HepG2 (cell line): ENCODE results near the gene PSMB2.

Experiments used
- CTCF ChIP-seq: sonication (generic); formaldehyde crosslinking; IDR thresholded peaks from 2 replicates; pipeline ENCODE4 v1.5.0; 2020; ENCODE audit warnings: mild to moderate bottlenecking, missing genetic modification reagents, moderate library complexity
- KMT2B ChIP-seq: IDR thresholded peaks from 2 replicates; pipeline ENCODE4 v1.6.1; 2016; ENCODE audit warnings: missing genetic modification reagents, missing compliant biosample characterization
- MYPOP ChIP-seq: sonication (generic); formaldehyde crosslinking; IDR thresholded peaks from 2 replicates; pipeline ENCODE4 v1.8.1; 2023; ENCODE audit warnings: mild to moderate bottlenecking, moderate library complexity, missing genetic modification reagents
- SCMH1 ChIP-seq: sonication (generic); formaldehyde crosslinking; IDR thresholded peaks from 2 replicates; pipeline ENCODE4 v1.9.0; 2021; ENCODE audit warnings: missing genetic modification reagents, mild to moderate bottlenecking, borderline replicate concordance

GRCh38 chr1:35574125-35574654 is 67.1 kb downstream of the PSMB2 start:
- no peak for TF ChIP-seq CTCF (CRISPR knock-in tag)
- no peak for TF ChIP-seq KMT2B (CRISPR knock-in tag)
- TF ChIP-seq MYPOP (CRISPR knock-in tag), result no peak
- TF ChIP-seq SCMH1 (CRISPR knock-in tag), result no peak
